NOMO-1 treated with dmso at 0.1 percent for 144 hours (cell line): Measurements from ENCODE around the gene NLRC3.

Experiments
- DNase-seq: peaks from one replicate; lab custom pipeline; 2025; ENCODE audit not compliant: unreplicated experiment; lab: John Stamatoyannopoulos, UW

Gene NLRC3

DNA sequence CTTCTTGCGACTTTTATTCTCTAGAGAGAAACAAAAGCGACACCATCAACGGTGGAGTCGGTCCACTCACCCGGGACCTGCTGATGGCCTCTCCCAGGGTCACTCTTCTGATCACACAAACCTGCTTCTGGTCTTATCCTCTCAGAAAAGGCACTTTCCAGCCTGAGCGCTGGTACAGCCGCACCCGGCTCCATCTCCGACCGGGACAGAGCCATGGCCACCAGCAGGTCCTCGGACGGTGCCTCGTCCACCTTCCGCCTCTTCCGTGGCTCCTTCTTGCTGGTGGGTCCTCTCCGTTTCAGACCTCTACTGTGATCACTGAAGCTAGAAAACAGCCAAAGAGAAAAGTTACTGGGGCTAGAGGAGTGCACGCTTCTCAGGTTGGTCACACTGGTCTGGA is 20.5 kb upstream of the NLRC3 start:
- DNase-seq, result no peak

DNA sequence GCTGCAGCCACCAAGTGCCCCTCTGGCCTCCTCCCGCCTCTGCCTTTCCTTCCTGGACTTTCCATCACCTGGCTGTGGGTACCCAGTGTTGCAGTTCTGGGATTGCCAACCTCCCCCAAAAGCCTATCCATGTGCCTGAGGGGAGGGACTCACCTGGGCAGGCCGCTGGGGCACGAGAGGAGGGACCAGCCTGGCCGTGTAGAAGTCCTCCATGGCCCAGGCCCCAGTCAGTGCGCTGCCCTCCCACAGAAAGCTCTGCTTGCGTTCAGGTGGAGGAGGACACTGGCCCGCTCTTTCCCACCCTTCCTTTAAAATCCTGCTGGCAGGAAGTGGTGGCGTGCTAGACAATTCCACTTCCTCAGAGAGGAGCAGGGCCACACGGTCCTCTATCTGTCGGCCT is 20.0 kb upstream of the NLRC3 start:
- no peak for DNase-seq

DNA sequence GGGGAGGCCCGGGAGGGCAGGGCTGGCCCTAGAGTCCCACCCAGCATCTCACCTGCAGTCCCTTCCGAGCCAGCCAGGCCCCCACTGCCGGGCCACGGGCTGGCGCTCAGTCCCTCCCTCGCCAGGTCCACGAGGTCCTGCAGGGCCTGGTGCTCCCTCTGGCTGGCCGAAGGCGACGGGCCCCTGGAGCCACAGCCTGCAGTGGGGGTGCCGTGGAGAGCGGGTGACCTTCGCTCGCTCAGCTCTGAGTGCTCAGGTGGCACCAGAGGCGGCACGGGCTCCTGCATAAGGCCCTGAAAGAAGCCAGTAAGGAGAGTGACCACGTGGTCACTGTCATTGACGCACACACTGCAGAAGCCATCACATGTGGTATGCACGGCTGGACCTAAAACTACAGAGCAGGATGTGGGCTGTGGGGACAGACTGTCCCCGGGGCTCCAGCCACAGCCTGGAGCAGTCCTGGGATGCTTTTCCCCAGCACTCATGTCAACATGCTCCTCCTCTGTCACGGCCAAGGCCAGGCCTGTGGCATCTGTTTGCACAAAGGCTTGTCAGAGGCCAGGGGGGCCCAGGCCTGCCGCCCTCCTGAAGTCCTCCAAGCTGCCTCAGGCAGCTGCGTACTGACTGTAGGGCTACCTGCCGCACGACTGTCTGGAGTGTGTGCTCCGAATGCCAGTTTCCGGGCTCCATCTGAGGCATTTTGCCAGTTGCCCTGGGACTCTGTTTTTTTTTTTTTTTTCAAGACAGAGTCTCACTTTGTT is 19.1 kb upstream of the NLRC3 start:
- no peak for DNase-seq

DNA sequence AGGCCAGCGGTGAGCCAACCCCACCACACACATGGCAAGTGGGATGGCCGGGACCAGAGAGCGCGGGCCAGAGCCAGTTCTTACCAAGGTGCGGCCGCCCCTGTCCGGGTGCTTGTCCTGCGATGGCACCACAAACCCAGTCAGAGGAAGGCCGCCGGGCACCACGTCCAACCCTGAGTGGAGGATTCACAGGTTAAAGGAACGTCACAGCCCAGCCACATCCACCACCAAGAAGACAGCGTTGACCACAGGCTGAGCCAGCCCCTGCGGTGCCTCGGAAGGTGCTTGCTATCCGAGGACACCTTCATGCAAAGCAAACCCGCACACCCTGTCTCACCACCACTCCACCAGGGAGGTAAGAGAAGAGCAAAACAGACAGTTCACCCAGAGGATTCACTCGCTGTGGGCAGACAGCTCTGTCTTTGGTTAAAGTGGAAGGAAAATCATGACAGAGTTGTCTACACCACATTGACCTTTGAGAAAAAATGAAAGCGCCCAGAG is 18.4 kb upstream of the NLRC3 start:
- DNase-seq, result no peak

DNA sequence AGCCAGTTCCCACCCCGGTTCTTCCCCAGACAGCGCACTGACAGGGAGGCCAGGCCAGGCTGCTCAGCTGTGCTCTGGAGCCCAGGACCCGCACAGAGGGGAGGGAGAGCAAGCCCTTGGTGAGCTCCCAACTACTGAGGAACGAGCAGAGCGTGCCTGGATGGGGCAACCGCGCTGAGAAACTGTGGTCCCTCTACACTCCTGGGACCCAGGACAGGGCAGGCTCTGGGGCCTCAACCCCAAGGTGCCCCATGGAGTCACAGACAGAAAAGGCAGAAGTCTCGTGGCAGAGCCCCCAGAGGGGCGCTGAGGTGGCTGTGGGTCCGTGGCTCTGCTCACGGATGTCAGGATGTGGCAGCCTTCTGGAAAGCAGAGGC is 17.9 kb upstream of the NLRC3 start:
- no peak for DNase-seq

DNA sequence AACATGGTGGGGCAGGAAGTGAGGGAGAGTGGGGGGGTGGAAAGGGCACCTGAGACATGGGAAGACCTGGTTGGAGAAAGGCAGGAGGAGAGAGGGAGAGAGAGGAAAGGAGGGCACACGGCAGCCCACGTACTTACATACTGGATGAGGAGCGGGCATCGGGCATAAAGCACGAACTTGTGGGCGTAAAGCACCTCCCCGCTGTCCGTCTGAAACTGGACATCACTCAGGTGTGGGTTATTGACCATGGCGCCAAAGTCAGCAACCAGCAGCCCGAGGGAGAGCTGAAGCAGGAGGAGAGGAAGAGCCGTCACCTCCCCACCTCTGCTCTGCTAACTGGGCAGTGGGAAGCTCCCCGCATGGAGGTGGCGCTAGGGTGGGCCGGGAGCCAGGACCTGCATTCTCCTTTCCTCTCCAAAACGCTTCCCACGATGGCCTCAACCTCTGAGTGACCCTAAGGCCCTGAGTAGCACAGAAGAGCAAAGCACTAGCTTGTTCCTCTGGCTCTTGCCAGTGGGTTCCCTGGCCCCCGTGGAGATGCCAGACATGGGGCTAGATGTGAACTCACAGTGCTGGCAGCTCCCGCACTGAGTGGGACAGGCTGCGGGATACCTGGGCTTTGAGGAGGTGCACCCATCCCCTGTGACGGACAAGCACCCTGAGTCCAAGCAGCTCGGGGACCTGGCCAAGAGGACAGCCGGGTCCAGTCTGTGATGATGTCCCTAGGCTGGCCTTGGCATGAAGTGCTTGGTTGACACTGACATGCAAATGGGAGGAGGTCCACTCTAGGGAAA is 17.3 kb upstream of the NLRC3 start:
- no peak for DNase-seq

DNA sequence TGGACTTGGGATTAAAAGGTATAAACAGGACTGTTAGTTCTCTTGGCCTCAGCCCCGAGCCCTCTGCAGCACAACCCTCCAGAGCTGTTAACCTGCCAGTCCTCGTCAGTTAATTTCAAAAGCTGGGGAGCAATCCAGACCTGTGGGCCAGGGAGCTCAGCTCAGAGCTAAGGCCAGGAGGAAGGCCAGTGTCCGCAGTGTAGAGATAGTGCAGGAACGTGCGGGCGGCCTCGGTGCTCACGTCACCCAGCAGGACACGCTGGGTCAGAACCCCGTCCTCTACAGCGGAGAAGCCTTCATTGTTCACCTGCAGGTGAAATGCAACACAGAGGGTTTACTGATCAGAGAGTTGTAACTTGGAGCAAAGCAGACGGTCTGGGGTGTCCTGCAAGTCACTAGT is 15.4 kb upstream of the NLRC3 start:
- DNase-seq, result no peak

DNA sequence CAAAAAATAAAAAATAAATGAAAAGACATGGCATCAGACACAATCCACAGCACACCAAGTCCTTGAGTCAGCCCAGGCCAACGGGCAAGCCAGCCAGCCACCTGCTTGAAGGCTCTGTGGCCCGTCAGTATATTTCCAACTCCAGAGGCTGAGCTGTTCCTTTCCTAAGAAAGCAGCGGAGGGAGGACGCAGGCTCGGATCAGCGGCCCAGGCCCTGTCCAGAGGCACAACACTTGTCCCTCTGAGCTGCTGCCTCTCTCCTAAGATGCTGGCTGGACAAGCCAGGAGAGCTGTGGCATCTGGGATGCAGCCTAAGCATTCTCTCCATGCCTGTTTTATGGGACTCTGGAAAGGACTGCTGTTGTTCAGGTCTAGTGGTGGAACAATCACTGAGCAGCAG is 14.8 kb upstream of the NLRC3 start:
- no peak for DNase-seq

DNA sequence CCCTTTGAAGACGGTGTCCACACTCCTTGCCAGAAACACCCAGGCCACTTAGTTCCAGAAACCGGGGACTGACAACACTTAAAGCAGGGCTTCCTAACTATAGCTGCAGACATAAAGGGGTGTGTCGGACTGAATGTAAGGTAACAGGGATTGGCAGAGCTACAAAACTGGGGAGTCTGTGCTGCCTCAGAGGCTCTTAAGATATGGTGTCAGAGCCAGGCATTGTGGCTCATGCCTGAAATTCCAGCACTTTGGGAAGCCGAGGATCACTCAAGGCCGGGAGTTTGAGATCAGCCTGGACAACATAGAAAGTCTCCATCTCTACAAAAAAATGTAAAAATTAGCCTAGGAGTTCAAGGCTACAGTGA is 14.2 kb upstream of the NLRC3 start:
- DNase-seq, result no peak

DNA sequence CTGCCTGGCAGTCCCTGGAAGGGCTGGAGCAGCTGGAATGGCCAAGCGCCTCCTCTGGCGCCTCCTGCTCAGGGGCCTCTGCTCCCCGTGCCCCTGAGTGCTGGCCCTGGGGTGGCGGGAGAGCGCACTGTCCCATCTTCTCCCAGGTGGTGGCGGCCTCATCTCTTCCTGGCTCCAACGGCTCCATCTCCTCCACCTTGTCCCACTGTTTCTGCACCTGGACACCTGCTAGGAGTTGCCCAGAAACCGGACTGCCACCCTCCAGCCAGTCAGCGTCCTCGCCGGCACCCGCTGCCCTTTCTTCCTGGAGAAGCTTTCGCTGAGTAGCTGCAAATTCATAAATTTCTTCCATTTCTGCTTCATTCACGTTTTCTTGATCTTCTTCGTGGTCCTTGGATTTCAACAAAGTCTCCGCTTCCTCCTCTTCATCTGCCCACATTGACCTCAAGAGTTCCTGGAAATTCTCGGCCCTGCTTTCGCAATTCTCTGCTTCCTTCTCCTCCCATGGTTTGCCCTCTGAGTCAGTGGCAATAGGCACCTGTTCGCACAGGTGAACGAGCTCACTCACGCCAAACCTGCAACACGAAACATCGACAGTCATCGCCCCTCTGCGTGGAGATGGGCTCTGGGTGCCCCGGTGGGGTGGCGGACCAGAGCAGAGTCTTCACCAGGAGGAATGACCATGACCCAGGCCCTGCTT is 13.7 kb upstream of the NLRC3 start:
- DNase-seq, result no peak

DNA sequence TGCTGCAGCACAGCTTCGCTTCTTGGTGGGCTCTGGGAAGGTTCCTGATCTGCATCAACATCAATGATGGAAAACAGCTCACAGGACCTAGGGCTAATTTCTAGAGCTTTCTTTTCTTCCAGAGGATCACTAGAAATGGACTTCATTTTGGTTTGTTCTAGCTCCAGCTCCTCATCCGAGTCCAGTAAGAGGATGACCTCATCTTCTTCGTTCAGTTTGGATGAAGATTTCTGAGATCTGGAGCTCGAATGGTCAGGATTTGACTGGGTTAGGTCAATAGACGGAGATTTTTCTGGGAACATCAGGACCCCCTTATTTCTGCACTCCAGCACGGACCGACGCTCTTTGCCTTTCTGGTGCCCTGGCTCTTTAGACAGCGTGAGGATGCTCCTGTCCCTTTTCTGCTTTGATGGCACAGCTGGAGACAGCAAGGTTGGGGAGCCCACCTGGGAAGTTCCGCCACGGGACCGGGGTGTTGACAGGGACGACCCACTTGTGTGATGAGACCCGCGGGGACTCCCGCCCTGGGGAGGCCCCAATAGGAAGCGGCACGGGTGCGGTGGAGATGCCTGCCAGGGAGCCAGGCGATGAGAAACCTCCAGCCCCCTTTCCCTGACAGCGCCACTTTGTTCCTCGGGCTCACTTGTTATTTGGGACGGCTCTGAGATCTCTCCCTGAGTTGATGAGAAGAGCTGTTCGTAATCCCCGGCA is 12.9 kb upstream of the NLRC3 start:
- DNase-seq, result no peak

DNA sequence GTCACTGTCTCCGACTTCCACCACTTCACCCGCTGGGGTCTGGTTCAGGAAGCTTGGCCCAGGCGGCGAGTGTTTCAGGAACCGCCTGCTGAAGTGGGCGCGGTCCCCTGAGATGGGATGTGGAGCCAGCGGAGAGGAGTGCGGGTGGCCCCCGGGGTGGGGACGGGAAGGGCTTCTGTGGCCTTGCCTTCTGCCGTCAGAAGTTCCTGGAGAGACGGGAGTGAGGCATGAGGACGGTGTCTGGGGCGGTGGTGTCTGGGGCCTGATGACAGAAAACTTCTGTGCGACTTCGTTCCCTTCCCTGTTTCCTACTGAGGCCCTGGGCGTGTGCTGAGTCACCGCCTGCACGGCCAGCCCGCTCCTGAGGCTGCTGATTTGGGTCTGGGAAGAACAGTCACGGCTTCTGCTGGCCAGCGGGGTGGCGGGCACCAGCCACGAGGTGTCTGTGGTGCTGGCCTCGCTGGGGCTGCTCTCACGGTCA is 12.3 kb upstream of the NLRC3 start:
- no peak for DNase-seq

DNA sequence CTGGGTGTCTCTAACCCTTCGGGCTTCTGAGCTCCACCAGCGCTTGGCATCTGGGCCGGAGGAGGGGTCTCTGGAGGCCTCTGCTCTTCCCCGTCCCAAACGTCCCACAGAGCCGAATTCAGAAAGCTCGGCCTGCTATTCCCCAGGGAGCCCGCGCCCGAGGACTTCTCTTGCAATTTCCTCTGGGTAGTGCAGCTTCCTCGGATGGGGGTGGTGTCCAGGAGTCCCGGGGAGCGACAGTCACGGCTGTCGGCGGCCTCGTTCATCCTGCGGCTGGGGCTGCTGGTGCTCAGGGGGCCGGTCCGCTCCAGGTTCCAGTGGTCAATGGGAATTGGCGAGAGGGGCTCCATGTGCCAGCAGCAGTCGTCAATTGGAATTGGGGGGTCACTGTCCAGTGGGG is 11.8 kb upstream of the NLRC3 start:
- DNase-seq, result no peak

DNA sequence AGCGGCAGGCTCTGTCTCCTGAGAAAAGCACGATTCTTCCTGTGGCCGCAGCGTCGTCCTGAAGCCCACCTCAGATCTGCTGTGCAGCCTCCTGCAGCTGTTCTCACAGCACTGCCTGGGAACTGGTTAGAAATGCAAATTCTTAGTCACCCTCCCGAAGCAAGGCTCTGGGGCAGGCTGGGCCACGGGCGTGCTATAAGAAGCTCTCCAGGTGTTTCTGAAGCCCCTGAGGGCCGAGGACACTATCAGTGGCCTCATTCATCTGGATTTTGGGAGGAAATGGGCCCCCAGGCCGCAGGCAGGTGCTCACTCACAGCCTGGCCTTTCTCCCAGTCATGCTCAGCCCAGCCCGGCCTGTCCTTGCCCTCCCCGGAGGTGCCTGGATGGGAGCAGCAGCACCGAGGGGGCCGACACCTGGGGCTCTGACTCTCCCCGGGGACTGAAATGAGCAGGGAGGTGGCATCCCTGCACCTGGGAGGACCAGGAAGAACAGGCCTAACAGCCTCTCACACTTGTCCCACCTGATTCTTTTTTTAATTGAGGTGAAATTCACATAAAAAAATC is 10.4 kb upstream of the NLRC3 start:
- DNase-seq, result no peak

DNA sequence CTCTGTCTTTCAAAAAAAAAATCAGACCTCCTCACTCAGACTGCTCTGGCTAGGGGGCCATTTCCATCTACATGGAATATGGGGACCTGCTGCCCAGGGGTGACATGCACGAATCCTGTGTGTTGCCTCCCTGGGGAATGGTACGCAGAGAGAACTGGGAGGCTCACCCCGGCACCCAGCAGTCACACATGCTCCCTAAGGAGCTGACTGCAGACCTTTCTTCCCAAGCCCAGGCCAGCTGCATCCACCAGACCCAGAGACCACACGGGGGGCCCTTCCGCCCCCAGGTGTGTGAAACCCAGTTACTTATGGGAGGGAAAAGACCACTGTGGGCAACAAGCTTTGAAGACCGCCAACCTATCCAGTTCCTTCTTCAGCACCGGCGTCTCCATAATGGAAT is 7.2 kb upstream of the NLRC3 start:
- DNase-seq, result no peak

DNA sequence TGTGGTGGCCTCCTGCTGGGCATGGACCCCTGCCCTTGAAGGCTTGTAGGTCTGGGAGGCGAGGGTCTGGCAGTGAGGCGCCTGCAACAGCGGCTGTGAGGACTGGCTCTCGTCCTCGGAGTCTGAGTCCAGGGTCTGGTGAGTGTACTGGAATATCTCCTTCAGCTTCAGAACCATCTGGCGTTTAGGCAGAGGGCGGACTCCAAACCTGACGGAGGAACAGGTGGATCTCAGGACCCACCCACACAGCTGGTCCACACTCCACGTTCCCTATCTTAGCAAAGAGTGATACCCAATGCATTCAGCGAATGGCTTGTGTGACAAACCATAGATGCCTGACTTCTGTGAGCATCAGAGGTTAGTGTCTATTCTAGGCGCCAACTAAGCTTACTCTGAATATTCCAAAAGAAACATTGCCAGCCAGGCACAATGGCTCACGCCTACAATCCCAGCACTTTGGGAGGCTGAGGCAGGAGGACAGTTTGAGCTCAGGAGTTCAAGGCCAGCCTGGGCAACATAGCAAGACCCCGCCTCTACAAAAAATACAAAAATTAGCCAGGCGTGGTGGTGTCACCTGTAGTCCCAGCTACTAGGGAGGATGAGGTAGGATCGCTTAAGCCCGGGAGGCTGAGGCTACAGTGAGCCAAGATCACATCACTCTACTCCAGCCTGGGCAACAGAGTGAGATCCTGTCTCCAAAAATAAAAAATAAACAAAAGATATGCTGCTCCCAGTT is 6.3 kb upstream of the NLRC3 start:
- no peak for DNase-seq

DNA sequence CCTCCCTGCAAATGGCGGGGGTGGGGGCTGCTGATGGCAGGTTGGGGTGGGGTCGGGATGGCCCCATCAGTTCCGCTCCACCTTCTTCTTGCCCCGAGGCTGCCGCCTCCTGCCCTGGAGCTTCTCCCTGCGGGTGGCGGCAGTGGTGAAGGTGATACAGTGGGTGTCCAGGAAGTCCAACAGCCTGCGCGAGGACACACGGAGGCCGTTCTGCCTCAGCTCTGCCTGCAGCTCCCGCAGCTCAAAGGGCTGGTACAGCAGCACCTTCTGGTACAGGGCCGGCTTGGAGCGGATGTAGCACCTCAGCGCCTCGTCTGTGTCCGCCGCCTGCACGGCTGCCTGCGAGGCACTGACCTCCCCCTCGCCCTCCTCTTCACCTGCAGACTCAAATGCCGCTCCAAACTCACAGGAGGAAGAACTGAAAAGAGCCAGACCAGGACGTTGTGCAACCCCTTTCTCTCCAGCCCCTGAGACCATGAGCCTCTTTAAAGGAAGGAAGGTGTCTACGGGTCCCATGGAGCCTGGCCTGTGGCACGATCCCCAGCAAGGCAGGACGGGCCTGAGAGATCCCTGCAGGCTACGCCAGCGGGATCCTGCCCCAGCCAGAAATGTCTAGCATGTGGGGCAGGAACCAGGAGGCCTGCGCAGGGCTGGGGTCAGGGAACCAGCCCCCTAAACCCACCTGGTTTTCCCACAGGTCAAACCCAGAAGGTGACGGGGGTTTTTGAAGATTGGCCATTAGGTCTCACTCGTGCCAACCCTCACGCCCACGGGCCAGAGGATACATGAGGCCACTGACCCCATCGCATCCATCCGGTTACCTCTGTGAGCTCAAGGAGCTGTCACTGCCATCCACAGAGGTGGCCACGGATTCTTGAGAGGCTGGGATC is 5.3 kb upstream of the NLRC3 start:
- DNase-seq, result no peak

DNA sequence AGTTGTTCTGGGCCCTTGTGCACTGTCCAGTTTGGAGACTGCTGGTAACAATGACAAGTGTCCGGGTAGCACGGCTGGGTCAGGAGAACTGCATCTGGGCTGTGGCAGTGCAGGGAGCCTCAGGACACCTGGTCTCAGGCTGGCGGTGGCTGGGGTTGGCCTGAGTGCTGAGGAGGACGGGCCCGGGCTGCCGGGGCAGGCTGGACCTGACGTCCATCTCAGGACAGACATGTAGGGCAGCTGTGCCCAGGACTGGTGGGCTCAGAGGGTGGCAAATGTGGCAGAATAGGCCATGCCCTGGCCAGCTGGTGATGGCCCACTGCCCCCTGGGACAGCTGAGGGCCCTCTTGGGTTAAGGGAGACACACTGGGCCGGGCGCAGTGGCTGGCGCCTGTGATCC is 4.2 kb upstream of the NLRC3 start:
- DNase-seq, result no peak

DNA sequence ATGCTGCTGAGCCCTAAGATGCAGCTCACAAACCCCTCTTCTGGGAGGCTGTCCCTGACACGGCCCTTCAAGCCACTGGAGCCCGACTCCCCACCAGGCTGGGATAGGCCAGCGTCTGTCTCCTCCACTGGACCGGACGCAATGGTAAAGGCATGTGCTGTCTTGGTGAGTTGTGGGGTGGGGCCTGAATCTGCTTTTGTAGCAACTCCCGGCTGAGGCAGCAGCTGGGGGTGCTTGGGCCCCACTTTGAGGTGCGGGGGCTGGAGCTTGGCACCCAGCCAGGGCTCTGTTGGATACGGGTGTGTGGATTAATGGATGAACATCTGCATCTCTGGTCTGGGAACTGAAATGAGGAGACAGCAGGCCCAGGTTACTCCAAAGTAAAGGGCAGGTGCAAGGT is 3.5 kb upstream of the NLRC3 start:
- DNase-seq, result no peak
